ENCODE measurements around the gene CST9L.

Gene CST9L

GRCh38 chr20:23517719-23518118 is 50.6 kb downstream of the CST9L start:
- no peak overlapping the region for H3K27ac Mint-ChIP-seq
- peaks cover 1% of the 10 kb centered on the region for H3K27me3 Mint-ChIP-seq
- H3K4me3 Mint-ChIP-seq: no peak overlapping the region
- no peaks in the 10 kb centered on the region for H3K36me3 Mint-ChIP-seq
- no peaks in the 10 kb centered on the region for H3K9me3 Mint-ChIP-seq (ENCODE audit: low read depth)
- H3K4me1 Mint-ChIP-seq (ENCODE audit: low read depth): no peaks in the 10 kb centered on the region

GRCh38 chr20:23515250-23515939 is 52.9 kb downstream of the CST9L start:
- no peaks in the 10 kb centered on the region for H3K36me3 Mint-ChIP-seq
- H3K4me3 Mint-ChIP-seq: no peak overlapping the region
- no peak overlapping the region for H3K27ac Mint-ChIP-seq
- H3K27me3 Mint-ChIP-seq: peaks cover 1% of the 10 kb centered on the region
- no peaks in the 10 kb centered on the region for H3K4me1 Mint-ChIP-seq (ENCODE audit: low read depth)
- no peaks in the 10 kb centered on the region for H3K9me3 Mint-ChIP-seq (ENCODE audit: low read depth)

DNA sequence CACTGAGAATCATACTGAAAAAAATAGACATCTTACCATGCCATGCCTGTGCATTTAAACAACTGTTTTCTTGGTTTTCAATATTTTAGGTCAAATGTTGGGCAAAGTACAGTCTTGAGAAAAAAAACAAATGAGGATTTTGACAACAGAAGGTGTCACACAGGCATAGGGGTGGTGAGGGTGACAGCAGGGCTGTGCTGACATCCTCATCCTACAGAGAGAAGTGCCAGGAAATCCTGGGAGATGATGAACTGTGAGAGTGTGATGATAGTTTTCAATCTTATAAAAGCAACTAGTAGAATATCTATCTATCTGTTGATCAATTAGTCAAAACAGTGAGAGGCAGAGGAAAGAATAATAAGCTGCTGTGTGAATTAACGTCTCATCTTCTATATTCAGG is 53.4 kb downstream of the CST9L start:
- no peak overlapping the region for H3K4me3 Mint-ChIP-seq
- no peaks in the 10 kb centered on the region for H3K9me3 Mint-ChIP-seq (ENCODE audit: low read depth)
- H3K36me3 Mint-ChIP-seq: no peaks in the 10 kb centered on the region
- no peak overlapping the region for H3K27ac Mint-ChIP-seq
- no peaks in the 10 kb centered on the region for H3K4me1 Mint-ChIP-seq (ENCODE audit: low read depth)
- peaks cover 1% of the 10 kb centered on the region for H3K27me3 Mint-ChIP-seq

Measured in activated naive CD8-positive, alpha-beta T cell (primary cell).